Esophagus squamous epithelium (tissue), 4 donors: ENCODE data around the gene RPP21.

Source experiments
- CTCF ChIP-seq, 6 experiments: fragments of 450-650 bp in 4 of 6; fragments of 200-600 bp in 2 of 6; sonication (generic) in 2 of 6; IDR thresholded peaks; one replicate each; pipeline ENCODE4 v1.5.1; 2016 to 2019; ENCODE audit warnings: antibody characterized with exemption in 6 of 6, mild to moderate bottlenecking in 4 of 6, moderate library complexity in 4 of 6
- POLR2A ChIP-seq, 4 donors: fragments of 450-650 bp; IDR thresholded peaks; one replicate each; pipeline ENCODE4 v1.6.1; 2017; ENCODE audit warnings: antibody characterized with exemption in 4 of 4, mild to moderate bottlenecking in 4 of 4, moderate library complexity in 3 of 4

GRCh38 chr6:30349421-30350177 is 4.6 kb downstream of the RPP21 start:
- no peak for TF ChIP-seq CTCF (IDR thresholded peaks at IDR 0.05)
- TF ChIP-seq POLR2A (IDR thresholded peaks at IDR 0.05), result no peak
